Stimulated activated CD4-positive, alpha-beta T cell treated with anti-CD3 and anti-CD28 coated beads, Interleukin-4, amount 100 ng/mL, for 1 hour (primary cell): ENCODE results near the gene TPI1.

Source experiments
- DNase-seq: peaks from one replicate; pipeline ENCODE4 v3.0.0-alpha.2; 2020

The TPI1 gene

GRCh38 chr12:6828781-6829535 is 38.4 kb upstream of the TPI1 start:
- DNase-seq = peak; percentile 49

- DNase-seq = no peak
These were observed 37.7 kb upstream of the TPI1 start for GRCh38 chr12:6829536-6830220.

GRCh38 chr12:6830286-6830890 is 36.9 kb upstream of the TPI1 start:
- no peak for DNase-seq

GRCh38 chr12:6830999-6831398 is 36.3 kb upstream of the TPI1 start:
- DNase-seq = no peak

GRCh38 chr12:6831450-6831995 is 35.8 kb upstream of the TPI1 start:
- DNase-seq = no peak

- DNase-seq = no peak
These were observed 35.2 kb upstream of the TPI1 start for GRCh38 chr12:6832125-6832524.

GRCh38 chr12:6833189-6833890 is 34.0 kb upstream of the TPI1 start:
- no peak for DNase-seq

GRCh38 chr12:6834254-6834653 is 33.1 kb upstream of the TPI1 start:
- DNase-seq = no peak

GRCh38 chr12:6834873-6835272 is 32.5 kb upstream of the TPI1 start:
- no peak for DNase-seq

GRCh38 chr12:6836851-6837250 is 30.5 kb upstream of the TPI1 start:
- DNase-seq = no peak

GRCh38 chr12:6837370-6838060 is 29.8 kb upstream of the TPI1 start:
- no peak for DNase-seq

GRCh38 chr12:6838854-6839253 is 28.5 kb upstream of the TPI1 start:
- DNase-seq = no peak

GRCh38 chr12:6839482-6840201 is 27.7 kb upstream of the TPI1 start:
- no peak for DNase-seq

- DNase-seq = no peak
These were observed 27.0 kb upstream of the TPI1 start for GRCh38 chr12:6840330-6840729.

- no peak for DNase-seq
These were observed 26.4 kb upstream of the TPI1 start, which contains the start of gene GNB3 for GRCh38 chr12:6840761-6841515. Gene GNB3, plus strand, starts transcription at chr12:6840925. Its CDS starts 363 bp downstream, at chr12:6841288.

- DNase-seq = no peak
These were observed 25.3 kb upstream of the TPI1 start for GRCh38 chr12:6842075-6842474.

GRCh38 chr12:6843118-6843902 is 24.0 kb upstream of the TPI1 start:
- DNase-seq = no peak

- no peak for DNase-seq
These were observed 21.9 kb upstream of the TPI1 start for GRCh38 chr12:6845395-6845794.

GRCh38 chr12:6846316-6846869 is 20.9 kb upstream of the TPI1 start:
- no peak for DNase-seq

GRCh38 chr12:6847676-6848075 is 19.7 kb upstream of the TPI1 start:
- DNase-seq = no peak
